TTC549 (cell line): ENCODE measurements around the gene AAMP.

ENCODE experiments used
- FAIRE-seq: peaks from 2 replicates; lab custom pipeline; 2012; peaks lifted over from hg19 to GRCh38; lab: Jason Lieb, UNC

The AAMP gene

GRCh38 chr2:218293715-218294429 is 23.9 kb upstream of the AAMP start:
- no peak for FAIRE-seq

- no peak for FAIRE-seq
These were observed 22.4 kb upstream of the AAMP start, which contains the start of gene TMBIM1 for GRCh38 chr2:218292048-218293014. TMBIM1 (minus strand) TSS chr2:218292503; CDS start chr2:218282141, 10,362 bp downstream.

GRCh38 chr2:218291318-218292047 is 21.5 kb upstream of the AAMP start:
- FAIRE-seq: no peak

GRCh38 chr2:218290316-218291261 is 20.7 kb upstream of the AAMP start:
- no peak for FAIRE-seq

GRCh38 chr2:218289639-218290315 is 19.8 kb upstream of the AAMP start:
- no peak for FAIRE-seq

GRCh38 chr2:218286570-218287459 is 16.9 kb upstream of the AAMP start:
- FAIRE-seq: no peak

GRCh38 chr2:218285604-218286003 is 15.7 kb upstream of the AAMP start:
- FAIRE-seq: no peak

GRCh38 chr2:218284106-218284811 is 14.3 kb upstream of the AAMP start:
- no peak for FAIRE-seq

- no peak for FAIRE-seq
These were observed 12.4 kb upstream of the AAMP start for GRCh38 chr2:218282173-218282991.

GRCh38 chr2:218281449-218281848 is 11.5 kb upstream of the AAMP start:
- FAIRE-seq: no peak

GRCh38 chr2:218280260-218280870 is 10.4 kb upstream of the AAMP start:
- no peak for FAIRE-seq

- FAIRE-seq: no peak
These were observed 8.8 kb upstream of the AAMP start for GRCh38 chr2:218278531-218279360.

GRCh38 chr2:218277921-218278320 is 8.0 kb upstream of the AAMP start:
- no peak for FAIRE-seq

GRCh38 chr2:218276986-218277755 is 7.2 kb upstream of the AAMP start:
- no peak for FAIRE-seq

GRCh38 chr2:218275371-218276072 is 5.6 kb upstream of the AAMP start:
- no peak for FAIRE-seq
